Endothelial cell of umbilical vein (primary cell): ENCODE measurements around the gene OR2Y1. TPM values are rescaled to one million over a fixed set of nuclear protein-coding genes. Genes with fewer than 3 reads are reported as not detected.

Source experiments
- BruUV-seq: library from RNA; stranded (reverse); fragments of 400-500 nt; replicated peaks from 2 replicates; lab custom pipeline; 2021; lab: Mats Ljungman, UMichigan
- CTCF ChIA-PET: fragments of 300-600, 350-600 bp; sonication (Branson Sonifier 250); formaldehyde crosslinking; loops from one replicate; lab custom pipeline; 2021; ENCODE audit warnings: antibody characterized with exemption, inconsistent platforms; lab: Charles Lee
- POLR2A ChIA-PET: fragments of 300-600, 350-600 bp; sonication (Branson Sonifier 250); formaldehyde crosslinking; loops from one replicate; lab custom pipeline; 2021; ENCODE audit warnings: antibody characterized with exemption, inconsistent platforms; lab: Charles Lee
- DNase-seq: peaks from one replicate; pipeline ENCODE4 v3.0.0-alpha.2; 2011; ENCODE audit warnings: low read depth, low spot score
- FAIRE-seq: peaks from 2 replicates; lab custom pipeline; 2011; peaks lifted over from hg19 to GRCh38; lab: Jason Lieb, UNC
- H2AFZ ChIP-seq: 2 replicates; pipeline ENCODE4 v1.6.0; 2012; ENCODE audit warnings: low read depth, low read length, control low read depth, inconsistent platforms
- H3K27ac ChIP-seq: 2 replicates; pipeline ENCODE4 v1.5.1; 2011; ENCODE audit warnings: low read depth, mild to moderate bottlenecking, control low read depth, low read length, moderate library complexity; ENCODE audit not compliant: insufficient read depth
- H3K27me3 ChIP-seq, 2 experiments: 2 replicates each; pipeline versions ENCODE4 v1.6.0 to v1.6.1; 2011; ENCODE audit warnings: low read length in 2 of 2, mixed read lengths in 1 of 2; ENCODE audit not compliant: control insufficient read depth in 2 of 2, insufficient read depth in 2 of 2
- H3K36me3 ChIP-seq, 2 experiments: 2 replicates in 1 of 2; 3 replicates in 1 of 2; pipeline ENCODE4 v1.5.1; 2011; ENCODE audit warnings: low read length in 2 of 2, mild to moderate bottlenecking in 1 of 2, moderate library complexity in 1 of 2; ENCODE audit not compliant: control insufficient read depth in 2 of 2, insufficient read depth in 2 of 2; ENCODE audit errors: extremely low read depth in 1 of 2
- H3K4me1 ChIP-seq: 3 replicates; pipeline ENCODE4 v1.5.1; 2011; ENCODE audit warnings: mild to moderate bottlenecking, low read length; ENCODE audit not compliant: control insufficient read depth, insufficient read depth; ENCODE audit errors: extremely low read depth
- H3K4me2 ChIP-seq: 2 replicates; pipeline ENCODE4 v1.6.1; 2011; ENCODE audit warnings: low read length, control low read depth, mixed read lengths; ENCODE audit not compliant: insufficient read depth
- H3K4me3 ChIP-seq, 3 experiments: fragments of 200-600 bp in 1 of 3; sonication (generic), shearing (Covaris generic) in 1 of 3; replicated peaks in 1 of 3; 2 replicates each; pipeline ENCODE4 v1.5.1; 2011 to 2016; ENCODE audit warnings: control low read depth in 3 of 3, low read length in 3 of 3, mild to moderate bottlenecking in 2 of 3, inconsistent platforms in 1 of 3, low read depth in 1 of 3, moderate library complexity in 1 of 3; ENCODE audit not compliant: insufficient read depth in 1 of 3
- H3K79me2 ChIP-seq: 2 replicates; pipeline ENCODE4 v1.6.0; 2012; ENCODE audit warnings: low read length, inconsistent platforms; ENCODE audit not compliant: control insufficient read depth, insufficient read depth
- H3K9ac ChIP-seq: replicated peaks from 2 replicates; pipeline ENCODE3; 2011; ENCODE audit warnings: low read length, control low read depth; ENCODE audit not compliant: insufficient read depth; ENCODE audit errors: extremely low read depth
- H3K9me1 ChIP-seq: replicated peaks from 3 replicates; pipeline ENCODE4 v1.6.0; 2011; ENCODE audit warnings: mild to moderate bottlenecking, low read length; ENCODE audit not compliant: control insufficient read depth, insufficient read depth; ENCODE audit errors: extremely low read depth
- H3K9me3 ChIP-seq: replicated peaks from 2 replicates; pipeline ENCODE4 v1.5.1; 2012; ENCODE audit warnings: low read length, inconsistent platforms; ENCODE audit not compliant: control insufficient read depth, insufficient read depth
- H4K20me1 ChIP-seq: replicated peaks from 2 replicates; pipeline ENCODE3; 2011; ENCODE audit warnings: mild to moderate bottlenecking, low read length; ENCODE audit not compliant: control insufficient read depth, insufficient read depth; ENCODE audit errors: extremely low read depth
- CTCF ChIP-seq, 2 donors: IDR thresholded peaks; 1 replicate in 1 of 2; 2 replicates in 1 of 2; pipeline ENCODE4 v1.5.1; 2011; ENCODE audit warnings: low read length in 2 of 2, mild to moderate bottlenecking in 2 of 2, moderate library complexity in 2 of 2, control low read depth in 1 of 2, inconsistent platforms in 1 of 2, low read depth in 1 of 2; ENCODE audit not compliant: insufficient read depth in 1 of 2; ENCODE audit errors: extremely low read depth in 1 of 2
- EZH2 ChIP-seq: IDR thresholded peaks from 2 replicates; pipeline ENCODE4 v1.6.1; 2012; ENCODE audit warnings: borderline replicate concordance, low read depth, mild to moderate bottlenecking, moderate library complexity, low read length, inconsistent platforms; ENCODE audit not compliant: severe bottlenecking
- GATA2 ChIP-seq: IDR thresholded peaks from 2 replicates; pipeline ENCODE4 v1.7.0; 2011; ENCODE audit warnings: low read depth, mild to moderate bottlenecking, moderate library complexity, mixed read lengths, low read length; ENCODE audit not compliant: insufficient read length, insufficient read depth
- JUN ChIP-seq: IDR thresholded peaks from 2 replicates; pipeline ENCODE4 v1.6.1; 2011; ENCODE audit warnings: borderline replicate concordance, low read depth; ENCODE audit not compliant: insufficient read length, insufficient read depth
- MAX ChIP-seq: IDR thresholded peaks from 2 replicates; pipeline ENCODE4 v1.6.1; 2011; ENCODE audit not compliant: insufficient read depth, insufficient read length
- MYC ChIP-seq: IDR thresholded peaks from one replicate; pipeline ENCODE4 v1.6.1; 2011; ENCODE audit warnings: mild to moderate bottlenecking, low read depth, low read length
- POLR2A ChIP-seq: IDR thresholded peaks from 2 replicates; pipeline ENCODE4 v1.6.1; 2012; ENCODE audit warnings: low read depth, mild to moderate bottlenecking, control low read depth, low read length
- dilution Hi-C: fragments of 300-500 bp; cut with MboI; formaldehyde crosslinking; loops from one replicate; pipeline ENCODE4 v1.15.0; 2019; ENCODE audit warnings: low sequenced_read_pairs; ENCODE audit not compliant: extremely low pct_ligation_motif_present
- intact Hi-C: fragments of 100-400 bp; cut with micrococcal nuclease; formaldehyde crosslinking; loops from one replicate; pipeline ENCODE4 v1.10.0; 2022
- polyA plus RNA-seq, 4 experiments: library from polyadenylated mRNA; depleted of rRNA in 3 of 4; stranded (reverse) in 3 of 4; unstranded in 1 of 4; fragments of >200 nt; gene quantifications; 2 replicates each; pipeline versions ENCODE4 v1.2.1 to v1.2.3, GENCODE V29; 2011 to 2012; ENCODE audit warnings: missing spikeins in 1 of 4
- total RNA-seq: library from RNA; stranded (reverse); gene quantifications from 2 replicates; pipeline ENCODE4 v1.2.3, GENCODE V29; 2021

Gene OR2Y1
- total and polyA plus RNA-seq, 2 donors (not counting 3 experiments of a cell fraction or from before 2014, with no cell fraction given), result not detected

- H3K9me1 ChIP-seq, result no peaks in the 10 kb centered on the region
- no peaks in the 10 kb centered on the region for H3K4me1 ChIP-seq
- dilution Hi-C loops (no loop called here), intact Hi-C loops (no loop called here)
- H3K4me3 ChIP-seq, result no peak overlapping the region
- H3K9ac ChIP-seq, result no peak overlapping the region
- FAIRE-seq (no peak), DNase-seq (no peak)
- no peaks in the 10 kb centered on the region for H4K20me1 ChIP-seq
- no peaks in the 10 kb centered on the region for H3K27me3 ChIP-seq
- no TSS peak for BruUV-seq
- H3K27ac ChIP-seq, result no peak overlapping the region
- no peak overlapping the region for H3K4me2 ChIP-seq
- H2AFZ ChIP-seq, result no peak overlapping the region
- no peak for TF ChIP-seq MYC
- no peak for TF ChIP-seq MAX
- TF ChIP-seq JUN, result no peak
- TF ChIP-seq POLR2A, result no peak
- TF ChIP-seq CTCF (IDR thresholded peaks at IDR 0.05; ENCODE audit: extremely low read depth in 1 of 2, insufficient read depth in 1 of 2, low read depth in 1 of 2, low read length in 2 of 2), result no peak
- no peak for TF ChIP-seq EZH2
- TF ChIP-seq GATA2, result no peak
- POLR2A ChIA-PET, result no interaction called here
- H3K79me2 ChIP-seq, result no peaks in the 10 kb centered on the region
- H3K36me3 ChIP-seq, result no peaks in the 10 kb centered on the region
- CTCF ChIA-PET, result no interaction called here
- no peaks in the 10 kb centered on the region for H3K9me3 ChIP-seq
Measured at GRCh38 chr5:180776376-180776775, 36.5 kb upstream of the OR2Y1 start.
